ENCODE measurements around the gene OR9A4. TPM values are rescaled to one million over a fixed set of nuclear protein-coding genes. Genes with fewer than 3 reads are reported as not detected.

Gene OR9A4
- total RNA-seq, 1 experiment from 2014 or later = not detected

DNA sequence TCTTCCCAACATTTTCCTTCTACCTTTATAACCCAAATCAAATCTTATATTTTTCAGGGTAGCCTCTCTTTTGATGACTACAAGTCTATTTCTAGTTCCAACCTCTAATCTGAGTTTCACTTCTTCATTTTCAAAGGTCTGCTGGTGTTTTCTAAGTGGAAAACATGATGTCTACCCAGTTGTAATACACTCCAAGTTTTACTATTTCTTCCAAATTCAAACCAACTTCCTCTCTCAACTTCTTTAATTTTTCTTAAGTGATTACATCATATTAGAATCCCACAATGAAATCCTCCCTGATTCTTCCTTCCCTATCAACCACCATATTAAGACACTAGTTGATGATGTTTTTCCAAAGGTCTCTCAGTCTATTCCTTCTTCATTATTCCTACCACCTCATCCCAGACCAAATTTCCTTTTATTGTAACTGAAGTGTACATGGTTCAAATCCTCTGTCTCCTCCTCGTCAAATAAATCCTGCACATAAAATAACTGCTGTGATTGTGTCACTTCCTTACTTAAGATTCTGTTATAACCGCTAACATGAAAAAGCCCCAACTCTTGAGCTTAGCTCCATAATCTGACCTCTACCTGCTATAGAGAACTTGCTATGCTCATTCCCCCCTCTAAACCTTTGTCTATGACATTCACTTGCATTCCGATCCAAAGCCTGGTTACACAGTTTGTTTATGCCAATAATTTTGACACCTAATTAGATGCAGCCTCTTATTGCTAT, 44.7 kb downstream of the OR9A4 start:
- H3K4me3 ChIP-seq (ENCODE audit: low read depth, low read length) = no peak overlapping the region
- no peaks in the 10 kb centered on the region for H3K9me3 Mint-ChIP-seq (ENCODE audit: unreplicated experiment)
- no peaks in the 10 kb centered on the region for H3K27me3 ChIP-seq (replicated peaks; ENCODE audit: control insufficient read depth, insufficient read depth, low read length)
- no TSS peak for BruUV-seq (replicated peaks)
- intact Hi-C loops (cut with micrococcal nuclease; ENCODE audit: unreplicated experiment) = no loop called here
- ChIA-PET POLR2A (no interaction called here), CTCF (no interaction called here)
- H3K4me1 Mint-ChIP-seq (ENCODE audit: low read depth, unreplicated experiment) = no peaks in the 10 kb centered on the region
- H3K27ac Mint-ChIP-seq (ENCODE audit: unreplicated experiment) = no peak overlapping the region
- H3K27me3 Mint-ChIP-seq (ENCODE audit: insufficient read depth, unreplicated experiment) = peaks cover 9% of the 10 kb centered on the region
- no peak overlapping the region for H3K4me3 Mint-ChIP-seq (ENCODE audit: unreplicated experiment)
- H3K9me3 ChIP-seq = no peaks in the 10 kb centered on the region
- no peaks in the 10 kb centered on the region for H3K36me3 Mint-ChIP-seq (ENCODE audit: insufficient read depth, unreplicated experiment)
- H3K4me1 ChIP-seq = no peaks in the 10 kb centered on the region
- TF ChIP-seq, protein P1, sequence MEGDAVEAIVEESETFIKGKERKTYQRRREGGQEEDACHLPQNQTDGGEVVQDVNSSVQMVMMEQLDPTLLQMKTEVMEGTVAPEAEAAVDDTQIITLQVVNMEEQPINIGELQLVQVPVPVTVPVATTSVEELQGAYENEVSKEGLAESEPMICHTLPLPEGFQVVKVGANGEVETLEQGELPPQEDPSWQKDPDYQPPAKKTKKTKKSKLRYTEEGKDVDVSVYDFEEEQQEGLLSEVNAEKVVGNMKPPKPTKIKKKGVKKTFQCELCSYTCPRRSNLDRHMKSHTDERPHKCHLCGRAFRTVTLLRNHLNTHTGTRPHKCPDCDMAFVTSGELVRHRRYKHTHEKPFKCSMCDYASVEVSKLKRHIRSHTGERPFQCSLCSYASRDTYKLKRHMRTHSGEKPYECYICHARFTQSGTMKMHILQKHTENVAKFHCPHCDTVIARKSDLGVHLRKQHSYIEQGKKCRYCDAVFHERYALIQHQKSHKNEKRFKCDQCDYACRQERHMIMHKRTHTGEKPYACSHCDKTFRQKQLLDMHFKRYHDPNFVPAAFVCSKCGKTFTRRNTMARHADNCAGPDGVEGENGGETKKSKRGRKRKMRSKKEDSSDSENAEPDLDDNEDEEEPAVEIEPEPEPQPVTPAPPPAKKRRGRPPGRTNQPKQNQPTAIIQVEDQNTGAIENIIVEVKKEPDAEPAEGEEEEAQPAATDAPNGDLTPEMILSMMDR (IDR thresholded peaks at IDR 0.05; ENCODE audit: insufficient read depth in 1 of 2, low read depth in 1 of 2, low read length in 1 of 2, severe bottlenecking in 1 of 2, unreplicated experiment in 1 of 2) = no peak
- H3K36me3 ChIP-seq (ENCODE audit: control insufficient read depth, insufficient read depth, low read length) = no peaks in the 10 kb centered on the region
- DNase-seq = no peak

Other genes starting within 250 kb of the OR9A4 start
- 33.0 and 37.0 TPM in 2 replicates for gene DENND11, start 214.2 kb upstream of the OR9A4 start, total RNA-seq (2022)
- 1.0 and 2.5 TPM in 2 replicates for gene WEE2, start 208.0 kb upstream of the OR9A4 start, total RNA-seq (2022)
- 191 and 199 TPM in 2 replicates for gene SSBP1, start 178.0 kb upstream of the OR9A4 start, total RNA-seq (2022)
- gene TAS2R3, start 152.3 kb upstream of the OR9A4 start, total RNA-seq (2022) = 1.9 and 2.3 TPM in 2 replicates
- gene TAS2R4, start 139.7 kb upstream of the OR9A4 start, total RNA-seq (2022) = 1.2 and 1.3 TPM in 2 replicates
- gene TAS2R5, start 126.2 kb upstream of the OR9A4 start, total RNA-seq (2022) = 1.7 TPM in 2 replicates
- gene PRSS37, start 74.9 kb upstream of the OR9A4 start, total RNA-seq (2022) = not detected in 2 replicates
- not detected in 2 replicates for gene CLEC5A, start 30.6 kb downstream of the OR9A4 start, total RNA-seq (2022)
- gene TAS2R38, start 57.4 kb downstream of the OR9A4 start, total RNA-seq (2022) = 0.37 TPM in 1 of 2 replicates, not detected in the other
- 0.61 and 0.86 TPM in 2 replicates for gene MGAM, start 79.5 kb downstream of the OR9A4 start, total RNA-seq (2022)
- 0.70 and 0.93 TPM in 2 replicates for gene MGAM2, start 195.3 kb downstream of the OR9A4 start, total RNA-seq (2022)

Data from Caco-2 (cell line).